Raji (cell line): ENCODE data around the gene RACGAP1.

ENCODE experiments used
- POLR2A ChIP-seq: IDR thresholded peaks from 2 replicates; pipeline ENCODE4 v1.6.1; 2011; ENCODE audit warnings: low read depth, low read length, control low read depth; ENCODE audit not compliant: insufficient read depth

Gene RACGAP1

GRCh38 chr12:49985981-49986380 lies 39.3 kb downstream of the RACGAP1 start:
- TF ChIP-seq POLR2A, result no peak

- no peak for TF ChIP-seq POLR2A
These were observed 40.6 kb downstream of the RACGAP1 start for GRCh38 chr12:49984476-49985359.

GRCh38 chr12:49983892-49984291 lies 41.4 kb downstream of the RACGAP1 start:
- TF ChIP-seq POLR2A, result no peak

- TF ChIP-seq POLR2A, result no peak
These were observed 42.8 kb downstream of the RACGAP1 start for GRCh38 chr12:49982246-49983087.

- TF ChIP-seq POLR2A, result no peak
These were observed 44.6 kb downstream of the RACGAP1 start for GRCh38 chr12:49980501-49981349.

- TF ChIP-seq POLR2A, result no peak
These were observed 45.5 kb downstream of the RACGAP1 start for GRCh38 chr12:49979791-49980190.

GRCh38 chr12:49979016-49979586 lies 46.2 kb downstream of the RACGAP1 start:
- TF ChIP-seq POLR2A, result no peak

- TF ChIP-seq POLR2A, result no peak
These were observed 47.2 kb downstream of the RACGAP1 start for GRCh38 chr12:49978125-49978524.

GRCh38 chr12:49976557-49976956 lies 48.7 kb downstream of the RACGAP1 start:
- no peak for TF ChIP-seq POLR2A

- no peak for TF ChIP-seq POLR2A
These were observed 50.0 kb downstream of the RACGAP1 start for GRCh38 chr12:49975318-49975761.

GRCh38 chr12:49974677-49975317 lies 50.5 kb downstream of the RACGAP1 start:
- no peak for TF ChIP-seq POLR2A

GRCh38 chr12:49974231-49974675 lies 51.0 kb downstream of the RACGAP1 start:
- TF ChIP-seq POLR2A, result no peak

GRCh38 chr12:49973361-49973830 lies 51.9 kb downstream of the RACGAP1 start:
- TF ChIP-seq POLR2A, result no peak

- no peak for TF ChIP-seq POLR2A
These were observed 52.5 kb downstream of the RACGAP1 start, which contains the start of gene AQP6 for GRCh38 chr12:49972641-49973360. Gene AQP6 (plus strand): TSS chr12:49972947. CDS start chr12:49973174, 227 bp downstream.

GRCh38 chr12:49972129-49972528 lies 53.2 kb downstream of the RACGAP1 start:
- TF ChIP-seq POLR2A, result no peak
